Suprapubic skin (tissue), 3 donors: ENCODE results near the gene CACNG5.

Source experiments
- CTCF ChIP-seq, 2 donors: fragments of 200-600 bp in 1 of 2; fragments of 450-650 bp in 1 of 2; sonication (generic) in 1 of 2; IDR thresholded peaks; one replicate each; pipeline ENCODE4 v1.5.1; 2016 to 2019; ENCODE audit warnings: antibody characterized with exemption in 2 of 2, mild to moderate bottlenecking in 1 of 2, moderate library complexity in 1 of 2
- EP300 ChIP-seq: sonication (generic); formaldehyde crosslinking; IDR thresholded peaks from one replicate; pipeline ENCODE4 v1.6.1; 2017; ENCODE audit warnings: antibody characterized with exemption
- POLR2A ChIP-seq, 2 donors: fragments of 450-650 bp; IDR thresholded peaks; one replicate each; pipeline ENCODE4 v1.6.1; 2017; ENCODE audit warnings: antibody characterized with exemption in 2 of 2, mild to moderate bottlenecking in 2 of 2, moderate library complexity in 2 of 2

- TF ChIP-seq POLR2A (IDR thresholded peaks at IDR 0.05) (no peak), CTCF (IDR thresholded peaks at IDR 0.05) (no peak), EP300 (no peak)
Measured at GRCh38 chr17:66904760-66905624, 70.1 kb downstream of the CACNG5 start.
